Medulla oblongata (tissue), 1 donor: Measurements from ENCODE around the gene APOBEC2.
A peak's percentile ranks its signal among the peaks of the same experiment; 100 is the strongest.

Source experiments
- DNase-seq: peaks from one replicate; pipeline ENCODE4 v3.0.0-alpha.2; 2015; ENCODE audit errors: extremely low spot score

The APOBEC2 gene

GRCh38 chr6:41058783-41059181 is 5.8 kb downstream of the APOBEC2 start:
- no peak for DNase-seq

- no peak for DNase-seq
Measured at GRCh38 chr6:41059556-41059955, 6.6 kb downstream of the APOBEC2 start.

- DNase-seq: no peak
Measured at GRCh38 chr6:41061196-41061726, 8.3 kb downstream of the APOBEC2 start.

GRCh38 chr6:41062056-41062455 is 9.1 kb downstream of the APOBEC2 start:
- no peak for DNase-seq

- peak; percentile 33 for DNase-seq
Measured at GRCh38 chr6:41063884-41064285, 10.9 kb downstream of the APOBEC2 start.

GRCh38 chr6:41064841-41065240 is 11.8 kb downstream of the APOBEC2 start:
- no peak for DNase-seq

- DNase-seq: no peak
Measured at GRCh38 chr6:41065550-41066026, 12.6 kb downstream of the APOBEC2 start.

GRCh38 chr6:41066867-41067304 is 13.9 kb downstream of the APOBEC2 start:
- DNase-seq: peak; percentile 89

- no peak for DNase-seq
Measured at GRCh38 chr6:41071501-41071922, 18.5 kb downstream of the APOBEC2 start.

GRCh38 chr6:41071923-41072835 is 19.2 kb downstream of the APOBEC2 start, which contains the start of gene OARD1:
TSS of gene OARD1 (minus strand) at chr6:41072356. CDS start at chr6:41071634, 722 bp downstream.
- DNase-seq: peak; percentile 99

GRCh38 chr6:41072836-41073202 is 19.8 kb downstream of the APOBEC2 start, which contains the start of gene NFYA:
TSS of gene NFYA (plus strand) at chr6:41072974. CDS start at chr6:41079090, 6,116 bp downstream.
- DNase-seq: no peak

GRCh38 chr6:41073203-41073967 is 20.4 kb downstream of the APOBEC2 start:
- DNase-seq: peak; percentile 80

GRCh38 chr6:41073968-41074691 is 21.1 kb downstream of the APOBEC2 start:
- no peak for DNase-seq

GRCh38 chr6:41074692-41075436 is 21.9 kb downstream of the APOBEC2 start:
- no peak for DNase-seq

- DNase-seq: no peak
Measured at GRCh38 chr6:41075651-41076626, 22.9 kb downstream of the APOBEC2 start.

GRCh38 chr6:41077536-41077935 is 24.5 kb downstream of the APOBEC2 start:
- no peak for DNase-seq

- DNase-seq: no peak
Measured at GRCh38 chr6:41078101-41078500, 25.1 kb downstream of the APOBEC2 start.

- no peak for DNase-seq
Measured at GRCh38 chr6:41079080-41079479, 26.1 kb downstream of the APOBEC2 start.

- DNase-seq: no peak
Measured at GRCh38 chr6:41080621-41081020, 27.6 kb downstream of the APOBEC2 start.
